Mucosa of stomach (tissue), 1 donor: ENCODE results near the gene PIGBOS1.
A peak's percentile ranks its signal among the peaks of the same experiment; 100 is the strongest.

Experiments used
- H3K27me3 ChIP-seq: one replicate; pipeline ENCODE4 v1.7.0; 2013; ENCODE audit warnings: mild to moderate bottlenecking, low read length; ENCODE audit not compliant: control insufficient read depth, insufficient read depth
- H3K36me3 ChIP-seq: one replicate; pipeline ENCODE4 v1.7.0; 2013; ENCODE audit warnings: low read length; ENCODE audit not compliant: control insufficient read depth, insufficient read depth
- H3K4me1 ChIP-seq: one replicate; pipeline ENCODE4 v1.7.0; 2013; ENCODE audit warnings: mild to moderate bottlenecking, low read length; ENCODE audit not compliant: control insufficient read depth, insufficient read depth
- H3K4me3 ChIP-seq: one replicate; pipeline ENCODE4 v1.7.0; 2013; ENCODE audit warnings: low read length
- H3K9ac ChIP-seq: one replicate; pipeline ENCODE4 v1.7.0; 2013; ENCODE audit warnings: mild to moderate bottlenecking, low read length, moderate library complexity
- H3K9me3 ChIP-seq: one replicate; pipeline ENCODE4 v1.7.0; 2013; ENCODE audit warnings: mild to moderate bottlenecking, low read length, moderate library complexity; ENCODE audit not compliant: control insufficient read depth
- donor health status: Pancreatic carcinoma.

PIGBOS1 gene, protein sequence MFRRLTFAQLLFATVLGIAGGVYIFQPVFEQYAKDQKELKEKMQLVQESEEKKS

DNA sequence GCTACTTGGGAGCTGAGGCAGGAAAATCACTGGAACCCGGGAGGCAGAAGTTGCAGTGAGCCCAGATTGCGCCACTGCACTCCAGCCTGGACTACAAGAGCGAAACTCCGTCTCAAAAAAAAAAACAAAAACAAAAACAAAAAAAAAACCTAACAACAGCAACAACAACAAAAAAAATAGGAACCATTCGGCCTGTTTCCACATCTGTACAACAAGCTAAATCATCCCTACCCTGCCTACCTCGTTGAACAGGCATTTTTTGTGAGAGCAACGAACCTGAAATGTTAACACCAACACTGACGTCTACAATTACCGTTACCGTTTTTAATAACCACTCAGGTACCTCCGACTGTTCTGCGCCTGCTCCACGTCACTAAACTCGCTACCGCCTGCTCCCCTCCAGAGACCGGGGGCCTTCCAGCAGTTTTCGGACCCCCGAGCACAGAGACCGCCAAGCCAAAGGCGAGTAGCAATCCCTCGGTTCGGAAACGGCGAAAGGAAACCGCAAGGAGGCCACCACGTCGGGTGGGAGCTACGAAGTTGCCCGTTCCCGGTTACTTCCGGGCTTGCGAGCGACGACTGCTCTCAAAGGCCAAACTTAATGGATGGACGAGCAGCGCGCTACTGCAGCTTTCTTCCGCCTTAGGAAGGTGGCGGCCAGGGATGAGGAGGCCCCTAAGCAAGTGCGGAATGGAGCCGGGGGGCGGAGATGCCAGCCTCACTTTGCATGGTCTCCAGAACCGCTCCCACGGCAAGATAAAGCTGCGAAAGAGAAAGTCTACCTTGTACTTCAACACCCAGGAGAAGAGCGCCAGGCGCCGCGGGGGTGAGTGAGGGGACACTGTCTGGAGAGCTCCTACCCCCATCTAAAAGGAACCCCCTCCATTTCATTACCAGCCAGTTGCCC is at the start of gene PIGBOS1, which contains the start of gene PIGB:
PIGBOS1 (minus strand) TSS at position 536 of the 907 bp plus-strand sequence. CDS start 1,331 bp downstream, outside the sequence.
PIGB (plus strand) TSS at position 635 of the 907 bp plus-strand sequence; CDS start at position 664, 29 bp downstream.
- no peaks in the 10 kb centered on the region for H3K36me3 ChIP-seq
- H3K27me3 ChIP-seq = no peaks in the 10 kb centered on the region
- H3K4me3 ChIP-seq = peak within 1 kb of the TSS; percentile 90
- H3K4me1 ChIP-seq = peaks cover 14% of the 10 kb centered on the region
- no peaks in the 10 kb centered on the region for H3K9me3 ChIP-seq
- peak within 1 kb of the TSS; percentile 95 for H3K9ac ChIP-seq

DNA sequence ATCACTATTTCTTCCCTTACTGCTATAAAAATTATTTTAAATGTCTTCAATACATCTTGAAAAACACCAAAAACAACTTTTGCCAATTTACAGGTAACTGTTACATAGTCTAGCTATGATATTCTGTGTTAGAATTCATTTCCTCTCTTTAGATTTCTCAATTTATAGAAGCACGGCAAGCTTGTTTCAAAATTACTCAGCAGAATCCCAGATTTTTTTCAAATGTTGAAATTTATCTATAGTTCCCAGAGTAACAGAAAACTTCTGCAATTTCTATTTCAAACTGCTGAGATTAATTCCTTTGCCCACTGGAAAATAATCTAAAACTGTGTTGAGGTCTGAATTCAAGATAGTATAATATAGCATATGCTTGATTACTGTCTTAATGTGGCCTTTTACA is 48.1 kb upstream of the PIGBOS1 start:
- Histone ChIP-seq H3K27me3 (no peaks in the 10 kb centered on the region), H3K4me3 (no peak overlapping the region), H3K4me1 (no peaks in the 10 kb centered on the region), H3K9ac (no peak overlapping the region), H3K9me3 (no peaks in the 10 kb centered on the region), H3K36me3 (no peaks in the 10 kb centered on the region)

DNA sequence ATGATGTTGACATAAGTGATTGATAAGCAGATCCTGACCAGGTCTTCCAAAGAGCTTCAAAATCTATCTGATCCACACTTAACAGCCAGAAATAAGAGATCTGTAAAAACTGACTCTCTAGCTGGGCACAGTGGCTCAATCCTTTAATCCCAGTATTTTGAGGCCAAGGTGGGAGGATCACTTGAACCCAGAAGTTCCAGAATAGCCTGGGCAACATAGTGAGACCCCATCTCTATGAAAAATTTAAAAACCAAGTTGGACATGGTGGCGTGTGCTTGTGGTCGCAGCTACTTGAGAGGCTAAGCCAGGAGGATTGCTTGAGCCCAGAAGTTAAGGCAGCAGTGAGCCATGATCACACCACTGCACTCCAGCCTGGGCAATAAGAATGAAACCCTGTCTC is 43.7 kb upstream of the PIGBOS1 start:
- no peak overlapping the region for H3K9ac ChIP-seq
- H3K4me1 ChIP-seq = no peaks in the 10 kb centered on the region
- H3K9me3 ChIP-seq = no peaks in the 10 kb centered on the region
- H3K4me3 ChIP-seq = no peak overlapping the region
- no peaks in the 10 kb centered on the region for H3K36me3 ChIP-seq
- H3K27me3 ChIP-seq = no peaks in the 10 kb centered on the region

DNA sequence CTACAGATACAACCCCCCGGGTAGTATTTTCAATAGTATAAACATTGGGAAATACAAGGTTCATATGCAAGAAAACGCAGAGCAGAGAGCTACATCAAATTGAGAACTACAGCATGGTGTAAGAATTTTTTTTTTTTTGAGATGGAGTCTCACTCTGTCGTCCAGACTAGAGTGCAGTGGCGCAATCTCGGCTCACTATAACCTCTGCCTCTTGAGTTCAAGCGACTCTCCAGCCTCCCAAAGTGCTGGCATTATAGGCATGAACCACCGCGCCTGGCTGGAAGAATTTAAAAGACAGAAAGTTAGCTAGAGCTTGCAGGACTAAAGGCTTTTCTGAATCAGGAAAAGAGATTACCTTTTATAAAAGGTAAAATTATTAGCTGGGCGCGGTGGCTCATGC is 42.1 kb upstream of the PIGBOS1 start:
- H3K27me3 ChIP-seq = no peaks in the 10 kb centered on the region
- no peaks in the 10 kb centered on the region for H3K36me3 ChIP-seq
- no peak overlapping the region for H3K9ac ChIP-seq

DNA sequence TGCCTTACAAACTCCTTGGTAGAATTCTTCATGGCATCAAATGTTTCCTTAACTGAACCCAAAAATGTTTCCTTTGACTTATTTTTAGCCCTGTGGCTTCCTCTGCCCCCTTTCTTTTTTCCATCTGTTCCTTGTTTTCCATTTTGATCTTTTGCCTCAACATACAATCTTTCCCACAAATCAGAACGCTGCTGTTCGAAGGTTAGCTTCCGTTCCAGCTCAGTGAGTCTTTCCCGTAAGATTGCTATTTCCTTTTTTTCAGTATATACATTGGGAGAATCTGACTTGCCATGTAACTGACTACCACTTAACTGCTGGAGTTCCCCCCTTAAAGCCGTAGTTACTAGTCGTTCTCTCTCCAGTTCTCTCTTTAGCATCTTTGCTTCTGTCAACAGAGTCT is 41.3 kb upstream of the PIGBOS1 start:
- Histone ChIP-seq H3K4me3 (no peak overlapping the region), H3K9ac (no peak overlapping the region), H3K4me1 (no peaks in the 10 kb centered on the region), H3K36me3 (no peaks in the 10 kb centered on the region), H3K9me3 (no peaks in the 10 kb centered on the region), H3K27me3 (no peaks in the 10 kb centered on the region)

More for the DNA sequence above, 42.1 kb upstream of the PIGBOS1 start:
- Histone ChIP-seq H3K9me3 (no peaks in the 10 kb centered on the region), H3K4me3 (no peak overlapping the region), H3K4me1 (no peaks in the 10 kb centered on the region)

DNA sequence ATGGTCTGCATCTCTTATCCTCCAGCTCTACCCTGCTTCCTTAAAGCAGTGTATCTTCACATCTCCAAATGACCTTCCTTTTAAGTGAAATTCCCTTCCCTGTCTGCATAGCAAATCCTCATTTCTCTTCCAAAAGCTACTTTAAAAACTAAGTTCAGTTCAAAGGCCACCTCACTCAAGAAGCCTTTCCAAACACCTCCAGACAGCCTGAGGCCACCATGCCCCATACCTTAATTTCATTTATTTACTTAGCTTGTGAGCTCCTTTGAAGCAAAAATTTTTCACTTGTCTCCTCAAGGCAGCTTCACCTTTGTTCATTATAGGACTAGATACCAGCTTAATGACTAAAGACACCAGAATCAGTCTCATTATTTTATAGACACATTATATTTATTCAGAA is 39.5 kb upstream of the PIGBOS1 start:
- H3K27me3 ChIP-seq = no peaks in the 10 kb centered on the region
- no peaks in the 10 kb centered on the region for H3K4me1 ChIP-seq
- H3K36me3 ChIP-seq = no peaks in the 10 kb centered on the region
- no peaks in the 10 kb centered on the region for H3K9me3 ChIP-seq
- no peak overlapping the region for H3K9ac ChIP-seq
- H3K4me3 ChIP-seq = no peak overlapping the region

DNA sequence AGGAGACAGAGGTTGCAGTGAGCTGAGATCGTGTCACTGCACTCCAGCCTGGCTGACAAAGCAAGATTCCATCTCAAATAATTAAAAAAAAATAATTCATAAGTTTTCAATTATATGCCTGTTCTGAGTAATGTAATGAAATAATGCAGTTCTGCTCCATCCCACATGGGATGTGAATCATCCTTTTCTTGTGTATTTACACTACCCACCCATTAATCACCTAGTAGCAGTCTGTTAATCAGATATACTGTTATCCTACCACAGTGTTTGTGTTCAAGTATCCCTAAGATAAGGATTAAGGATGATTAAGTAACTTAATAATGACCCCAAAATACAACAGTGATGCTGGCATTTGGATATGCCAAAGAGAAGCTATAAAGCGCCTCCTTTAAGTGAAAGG is 38.9 kb upstream of the PIGBOS1 start:
- no peaks in the 10 kb centered on the region for H3K9me3 ChIP-seq
- no peak overlapping the region for H3K4me3 ChIP-seq
- no peak overlapping the region for H3K9ac ChIP-seq
- no peaks in the 10 kb centered on the region for H3K36me3 ChIP-seq
- H3K4me1 ChIP-seq = no peaks in the 10 kb centered on the region
- no peaks in the 10 kb centered on the region for H3K27me3 ChIP-seq

DNA sequence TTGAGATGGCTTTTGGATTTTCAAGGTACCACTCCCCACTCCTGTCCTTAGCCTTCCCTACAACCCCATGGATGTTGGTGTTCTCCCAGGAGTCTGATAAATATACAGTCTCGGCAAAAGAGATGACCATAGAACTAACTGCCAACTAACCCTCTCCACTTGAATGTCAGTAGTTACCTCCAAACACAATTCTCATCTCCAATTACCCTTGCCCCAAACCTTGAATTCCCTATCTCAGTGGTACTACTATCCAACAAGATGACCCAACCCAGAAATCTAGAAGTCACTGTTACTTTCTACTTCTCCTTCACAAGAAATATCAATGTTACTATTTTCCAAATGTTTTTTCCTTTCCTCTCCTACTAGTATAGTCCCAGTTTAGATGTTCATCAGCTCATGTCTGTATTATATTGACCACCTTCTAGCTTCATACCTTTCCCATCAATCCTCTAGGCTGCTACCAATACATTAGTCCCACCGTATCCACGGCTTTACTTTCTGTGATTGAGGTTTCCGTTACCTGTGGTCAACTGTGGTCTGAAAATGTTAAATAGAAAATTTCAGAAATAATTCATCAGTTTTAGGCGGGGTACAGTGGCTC is 38.2 kb upstream of the PIGBOS1 start:
- Histone ChIP-seq H3K4me3 (no peak overlapping the region), H3K27me3 (no peaks in the 10 kb centered on the region), H3K9me3 (no peaks in the 10 kb centered on the region), H3K4me1 (no peaks in the 10 kb centered on the region), H3K36me3 (no peaks in the 10 kb centered on the region), H3K9ac (no peak overlapping the region)

DNA sequence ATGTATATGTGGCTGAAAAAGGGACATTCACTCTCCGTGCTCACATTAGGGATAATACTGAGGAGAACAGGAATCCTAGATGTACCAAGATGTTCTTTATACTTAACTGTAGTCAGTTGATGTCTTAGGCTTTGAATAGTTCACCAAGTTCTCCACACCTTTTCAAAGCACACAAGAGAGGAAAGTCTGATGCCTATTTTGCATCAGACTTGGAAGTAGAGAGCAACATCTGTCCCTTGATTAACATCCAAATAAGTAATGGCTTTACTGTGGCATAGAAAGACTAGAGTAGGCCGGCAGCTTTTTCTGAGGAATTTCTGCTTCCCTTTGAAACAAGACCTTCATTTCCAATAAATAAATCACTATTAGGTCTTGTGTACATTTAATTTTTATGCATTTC is 34.1 kb upstream of the PIGBOS1 start:
- H3K9ac ChIP-seq = no peak overlapping the region
- no peaks in the 10 kb centered on the region for H3K27me3 ChIP-seq
- H3K4me1 ChIP-seq = no peaks in the 10 kb centered on the region
- no peaks in the 10 kb centered on the region for H3K36me3 ChIP-seq
- no peak overlapping the region for H3K4me3 ChIP-seq
- no peaks in the 10 kb centered on the region for H3K9me3 ChIP-seq

DNA sequence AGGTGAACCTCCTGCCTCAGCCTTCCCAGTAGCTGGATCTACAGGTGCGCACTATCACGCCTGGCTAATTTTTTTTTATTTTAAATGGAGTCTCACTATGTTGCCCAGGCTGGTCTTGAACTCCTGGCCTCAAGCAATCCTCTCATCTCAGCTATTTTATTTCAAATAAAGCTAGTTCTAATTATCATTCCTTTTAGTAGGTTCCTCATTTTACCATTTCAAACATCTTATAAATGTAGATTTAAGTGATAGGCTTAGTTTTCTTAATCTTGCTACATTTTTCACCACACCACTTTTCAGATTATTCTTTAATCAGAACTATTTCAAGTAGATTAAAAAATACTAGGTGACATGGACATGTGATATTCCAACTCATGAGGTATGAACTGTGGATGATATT is 30.4 kb upstream of the PIGBOS1 start:
- Histone ChIP-seq H3K4me1 (no peaks in the 10 kb centered on the region), H3K9me3 (no peaks in the 10 kb centered on the region), H3K9ac (no peak overlapping the region), H3K27me3 (no peaks in the 10 kb centered on the region), H3K36me3 (no peaks in the 10 kb centered on the region), H3K4me3 (no peak overlapping the region)

DNA sequence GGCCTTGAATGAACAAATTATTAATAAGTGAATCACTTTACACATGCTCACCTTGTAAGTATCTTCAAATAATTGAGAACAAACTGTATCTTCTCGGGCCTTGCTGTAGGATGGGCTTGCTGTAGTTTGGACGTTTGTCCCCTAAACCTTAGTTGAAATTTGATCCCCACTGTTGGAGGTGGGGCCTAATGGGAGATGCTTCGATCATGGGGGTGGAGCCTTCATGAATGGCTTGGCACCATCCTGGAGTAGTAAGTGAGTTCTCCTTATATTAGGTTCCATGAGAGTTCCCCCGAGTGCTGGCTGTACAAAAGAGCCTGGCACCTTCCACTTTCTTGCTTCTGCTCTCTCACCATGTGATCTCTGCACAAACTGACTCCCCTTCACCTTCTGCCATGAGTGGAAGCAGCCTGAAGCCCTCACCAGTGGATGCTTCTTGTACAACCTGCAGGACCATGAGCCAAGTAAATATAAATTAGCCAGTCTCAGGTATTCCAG is 29.4 kb upstream of the PIGBOS1 start:
- no peaks in the 10 kb centered on the region for H3K4me1 ChIP-seq
- H3K27me3 ChIP-seq = no peaks in the 10 kb centered on the region
- no peaks in the 10 kb centered on the region for H3K36me3 ChIP-seq
- H3K4me3 ChIP-seq = no peak overlapping the region
- no peak overlapping the region for H3K9ac ChIP-seq
- no peaks in the 10 kb centered on the region for H3K9me3 ChIP-seq

DNA sequence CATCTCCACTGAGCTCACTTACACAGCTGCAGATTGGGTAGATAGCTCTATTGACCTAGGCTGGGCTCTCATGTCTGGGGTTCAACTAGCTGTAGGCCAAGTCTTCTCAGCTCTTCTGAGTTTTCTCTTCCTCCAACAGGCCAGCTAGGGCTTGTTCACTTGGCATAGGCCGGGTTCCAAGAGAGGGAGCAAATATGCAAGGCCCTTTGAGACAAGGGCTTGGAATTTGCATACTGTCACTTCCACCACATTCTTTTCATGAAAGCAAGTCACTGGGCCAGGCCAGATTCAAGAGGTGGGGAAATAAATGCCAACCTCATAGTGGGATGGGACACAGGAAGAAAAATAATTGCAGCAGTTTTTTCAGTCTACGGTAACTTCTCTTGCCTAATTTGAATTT is 25.3 kb upstream of the PIGBOS1 start:
- no peaks in the 10 kb centered on the region for H3K4me1 ChIP-seq
- H3K27me3 ChIP-seq = no peaks in the 10 kb centered on the region
- no peak overlapping the region for H3K4me3 ChIP-seq
- H3K9ac ChIP-seq = no peak overlapping the region
- no peaks in the 10 kb centered on the region for H3K9me3 ChIP-seq
- H3K36me3 ChIP-seq = no peaks in the 10 kb centered on the region
